ENCODE results near the gene L3MBTL4. TPM values are rescaled to one million over a fixed set of nuclear protein-coding genes. Genes with fewer than 3 reads are reported as not detected.

Gene L3MBTL4
- total RNA-seq, 1 donor from 2014 or later, result 17.5 TPM

DNA sequence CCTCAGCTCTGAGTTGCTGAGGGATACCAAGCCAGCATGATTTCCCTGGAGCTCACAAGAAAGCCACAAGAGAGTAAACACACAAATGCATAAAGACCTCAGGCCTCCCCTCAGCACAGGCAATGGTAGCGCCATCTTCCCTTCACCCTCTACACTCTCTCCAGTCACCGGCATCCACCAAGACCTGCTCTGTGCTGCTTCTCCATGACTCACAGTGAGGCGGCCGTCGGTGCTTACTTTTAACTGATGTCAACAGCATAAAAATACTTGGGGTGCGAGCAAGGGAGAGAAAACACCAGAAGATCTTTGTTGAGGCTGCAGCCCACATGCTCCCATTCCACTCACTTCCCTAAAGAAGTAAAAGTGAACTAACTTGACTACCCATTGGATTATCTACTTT is 46.7 kb downstream of the L3MBTL4 start:
- Mint-ChIP-seq H3K27me3 (ENCODE audit: low read depth) (no peaks in the 10 kb centered on the region), H3K4me1 (peaks cover 15% of the 10 kb centered on the region), H3K36me3 (no peaks in the 10 kb centered on the region), H3K9me3 (peaks cover 8% of the 10 kb centered on the region), H3K4me3 (no peak overlapping the region), H3K27ac (no peak overlapping the region)
- no peak for DNase-seq (ENCODE audit: low spot score in 2 of 2, unreplicated experiment in 2 of 2)
- TF ChIP-seq, protein P1, sequence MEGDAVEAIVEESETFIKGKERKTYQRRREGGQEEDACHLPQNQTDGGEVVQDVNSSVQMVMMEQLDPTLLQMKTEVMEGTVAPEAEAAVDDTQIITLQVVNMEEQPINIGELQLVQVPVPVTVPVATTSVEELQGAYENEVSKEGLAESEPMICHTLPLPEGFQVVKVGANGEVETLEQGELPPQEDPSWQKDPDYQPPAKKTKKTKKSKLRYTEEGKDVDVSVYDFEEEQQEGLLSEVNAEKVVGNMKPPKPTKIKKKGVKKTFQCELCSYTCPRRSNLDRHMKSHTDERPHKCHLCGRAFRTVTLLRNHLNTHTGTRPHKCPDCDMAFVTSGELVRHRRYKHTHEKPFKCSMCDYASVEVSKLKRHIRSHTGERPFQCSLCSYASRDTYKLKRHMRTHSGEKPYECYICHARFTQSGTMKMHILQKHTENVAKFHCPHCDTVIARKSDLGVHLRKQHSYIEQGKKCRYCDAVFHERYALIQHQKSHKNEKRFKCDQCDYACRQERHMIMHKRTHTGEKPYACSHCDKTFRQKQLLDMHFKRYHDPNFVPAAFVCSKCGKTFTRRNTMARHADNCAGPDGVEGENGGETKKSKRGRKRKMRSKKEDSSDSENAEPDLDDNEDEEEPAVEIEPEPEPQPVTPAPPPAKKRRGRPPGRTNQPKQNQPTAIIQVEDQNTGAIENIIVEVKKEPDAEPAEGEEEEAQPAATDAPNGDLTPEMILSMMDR (IDR thresholded peaks at IDR 0.05; ENCODE audit: unreplicated experiment), result no peak

DNA sequence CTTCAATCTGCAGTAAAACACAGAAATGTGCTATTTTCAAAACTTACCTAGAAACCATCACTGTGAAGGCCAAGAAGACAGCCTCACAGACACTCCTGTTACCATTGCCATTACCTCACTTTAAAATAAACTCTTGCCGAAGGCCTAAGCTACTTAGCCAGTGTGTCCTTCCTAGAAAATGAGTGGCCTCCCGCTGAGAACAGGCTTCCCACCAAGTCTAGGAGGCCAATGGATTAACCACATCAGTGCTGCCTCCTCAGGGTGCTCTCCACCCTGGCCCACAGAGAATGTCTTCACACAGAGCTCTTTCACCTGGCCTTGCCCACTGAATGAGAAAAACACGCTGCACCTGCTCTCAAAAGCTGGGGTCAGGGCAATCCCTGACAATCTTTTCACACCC is 47.5 kb downstream of the L3MBTL4 start:
- peaks cover 4% of the 10 kb centered on the region for H3K9me3 Mint-ChIP-seq
- TF ChIP-seq, protein P1 (IDR thresholded peaks at IDR 0.05; ENCODE audit: unreplicated experiment), result no peak
- no peak overlapping the region for H3K4me3 Mint-ChIP-seq
- H3K4me1 Mint-ChIP-seq, result peaks cover 15% of the 10 kb centered on the region
- no peaks in the 10 kb centered on the region for H3K36me3 Mint-ChIP-seq
- no peak for DNase-seq (ENCODE audit: low spot score in 2 of 2, unreplicated experiment in 2 of 2)
- no peaks in the 10 kb centered on the region for H3K27me3 Mint-ChIP-seq (ENCODE audit: low read depth)
- H3K27ac Mint-ChIP-seq, result no peak overlapping the region

DNA sequence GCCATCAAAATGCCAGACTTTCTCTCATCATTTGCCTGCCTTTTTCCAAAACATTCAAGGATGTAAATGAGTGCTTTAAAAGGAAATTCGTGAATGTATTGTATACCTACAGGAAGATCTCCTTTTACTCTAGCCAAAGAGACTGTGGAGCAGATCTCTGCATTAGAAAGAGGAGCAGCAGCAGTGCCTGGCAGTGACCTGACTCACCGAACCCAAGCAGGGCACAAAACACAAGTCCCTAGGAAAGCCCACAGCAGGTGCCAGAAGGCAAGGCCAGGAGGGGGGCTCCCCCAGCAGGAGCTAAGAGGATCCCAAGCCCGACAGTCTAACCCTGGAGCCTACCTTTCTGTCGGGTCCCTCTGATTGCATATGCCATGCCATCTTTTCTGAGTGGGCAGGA is 47.9 kb downstream of the L3MBTL4 start:
- Mint-ChIP-seq H3K4me3 (no peak overlapping the region), H3K4me1 (peaks cover 15% of the 10 kb centered on the region), H3K27me3 (ENCODE audit: low read depth) (no peaks in the 10 kb centered on the region), H3K9me3 (no peaks in the 10 kb centered on the region), H3K36me3 (no peaks in the 10 kb centered on the region), H3K27ac (no peak overlapping the region)
- TF ChIP-seq, protein P1 (IDR thresholded peaks at IDR 0.05; ENCODE audit: unreplicated experiment), result no peak
- DNase-seq (ENCODE audit: low spot score in 2 of 2, unreplicated experiment in 2 of 2), result no peak

DNA sequence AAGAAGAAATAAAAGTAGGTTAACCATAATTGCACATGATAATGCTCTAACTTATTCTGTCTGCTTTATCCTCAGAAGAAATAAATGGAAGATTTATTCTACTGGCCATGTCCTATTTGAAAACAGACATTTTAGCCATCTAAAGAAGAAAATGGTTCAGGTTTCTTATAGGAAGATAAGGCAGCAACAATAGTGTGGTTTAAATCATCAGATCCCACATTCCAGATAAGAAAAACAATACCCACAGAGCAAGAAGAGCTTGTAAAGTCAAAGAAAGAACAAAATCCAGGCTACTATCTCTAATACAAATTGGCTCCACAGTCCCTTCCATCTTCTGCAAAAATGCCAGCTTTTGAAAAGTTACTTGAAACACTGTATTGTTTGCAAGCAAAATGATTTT is 49.3 kb downstream of the L3MBTL4 start:
- H3K36me3 Mint-ChIP-seq, result no peaks in the 10 kb centered on the region
- H3K4me3 Mint-ChIP-seq, result no peak overlapping the region
- peaks cover 13% of the 10 kb centered on the region for H3K4me1 Mint-ChIP-seq
- TF ChIP-seq, protein P1 (IDR thresholded peaks at IDR 0.05; ENCODE audit: unreplicated experiment), result no peak
- H3K27ac Mint-ChIP-seq, result no peak overlapping the region
- H3K9me3 Mint-ChIP-seq, result no peaks in the 10 kb centered on the region
- DNase-seq (ENCODE audit: low spot score in 2 of 2, unreplicated experiment in 2 of 2), result no peak
- H3K27me3 Mint-ChIP-seq (ENCODE audit: low read depth), result no peaks in the 10 kb centered on the region

DNA sequence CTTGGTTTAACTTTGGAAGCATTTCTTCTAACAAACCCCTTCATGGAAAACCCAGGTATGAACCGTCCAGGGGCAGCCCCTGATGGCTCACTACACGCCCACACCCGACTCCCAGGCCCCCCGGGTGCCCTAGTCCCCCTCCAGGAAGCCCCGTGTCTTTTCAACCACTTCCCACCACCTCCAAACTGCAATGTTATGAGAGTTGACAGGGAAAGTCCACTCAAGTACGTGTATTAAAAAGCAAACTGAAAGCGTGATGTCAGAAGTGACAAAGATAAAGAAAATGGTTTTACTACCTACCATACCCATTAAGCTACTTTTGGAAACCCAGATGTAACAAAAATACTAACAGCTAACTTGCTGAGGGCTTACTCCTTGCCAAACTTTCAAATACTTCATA is 51.5 kb downstream of the L3MBTL4 start:
- Mint-ChIP-seq H3K9me3 (no peaks in the 10 kb centered on the region), H3K4me3 (no peak overlapping the region), H3K27me3 (ENCODE audit: low read depth) (no peaks in the 10 kb centered on the region), H3K4me1 (peaks cover 18% of the 10 kb centered on the region), H3K36me3 (no peaks in the 10 kb centered on the region), H3K27ac (no peak overlapping the region)
- DNase-seq (ENCODE audit: low spot score in 2 of 2, unreplicated experiment in 2 of 2), result no peak
- TF ChIP-seq, protein P1 (IDR thresholded peaks at IDR 0.05; ENCODE audit: unreplicated experiment), result no peak

DNA sequence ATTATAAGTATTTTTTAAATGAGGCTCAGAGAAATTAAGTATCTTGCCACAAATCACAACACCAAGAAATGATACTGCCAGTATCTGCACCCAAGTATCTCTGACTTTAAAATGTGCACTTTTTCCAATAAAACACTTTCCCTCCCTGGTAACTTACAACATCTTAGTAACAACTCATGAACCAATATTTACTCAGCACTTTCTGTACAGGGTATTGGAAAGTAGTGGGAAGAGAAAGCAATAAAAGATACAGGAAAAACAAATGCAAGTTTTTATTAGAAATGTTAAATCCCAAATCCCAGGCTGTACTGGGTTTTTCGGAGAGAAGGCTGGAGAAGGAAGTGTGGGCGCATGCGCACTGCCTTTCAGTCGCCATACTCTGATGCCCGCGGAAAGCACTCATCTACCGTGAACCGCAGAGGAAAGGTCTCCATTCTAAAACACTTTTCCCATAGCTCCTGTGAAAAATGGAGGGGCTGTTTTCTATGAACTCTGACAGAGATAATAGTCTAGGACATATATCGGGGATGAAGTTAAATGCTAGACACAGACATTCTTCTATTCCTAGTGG is 52.1 kb downstream of the L3MBTL4 start:
- no peaks in the 10 kb centered on the region for H3K27me3 Mint-ChIP-seq (ENCODE audit: low read depth)
- TF ChIP-seq, protein P1 (IDR thresholded peaks at IDR 0.05; ENCODE audit: unreplicated experiment), result no peak
- H3K9me3 Mint-ChIP-seq, result no peaks in the 10 kb centered on the region
- no peaks in the 10 kb centered on the region for H3K36me3 Mint-ChIP-seq
- H3K27ac Mint-ChIP-seq, result no peak overlapping the region
- H3K4me3 Mint-ChIP-seq, result no peak overlapping the region
- peaks cover 22% of the 10 kb centered on the region for H3K4me1 Mint-ChIP-seq
- no peak for DNase-seq (ENCODE audit: low spot score in 2 of 2, unreplicated experiment in 2 of 2)
